Hepatocyte (in vitro differentiated cells): ENCODE data around the gene RASSF3.

Experiments used
- CTCF ChIP-seq: fragments of 200-600 bp; sonication (generic); IDR thresholded peaks from 2 replicates; pipeline ENCODE4 v1.5.1; 2016; ENCODE audit warnings: antibody characterized with exemption, mild to moderate bottlenecking; ENCODE audit not compliant: poor library complexity
- EZH2 ChIP-seq: fragments of 200-600 bp; sonication (generic); IDR thresholded peaks from 2 replicates; pipeline ENCODE4 v1.6.1; 2016; ENCODE audit warnings: antibody characterized with exemption, mild to moderate bottlenecking, borderline replicate concordance
- EZH2phosphoT487 ChIP-seq: fragments of 200-600 bp; sonication (generic); IDR thresholded peaks from one replicate; pipeline ENCODE4 v1.6.1; 2018; ENCODE audit warnings: antibody characterized with exemption, mild to moderate bottlenecking, low read depth, moderate library complexity; ENCODE audit not compliant: unreplicated experiment, severe bottlenecking

- TF ChIP-seq CTCF (no peak), EZH2phosphoT487 (no peak), EZH2 (no peak)
Measured at GRCh38 chr12:64670019-64670418, 59.7 kb downstream of the RASSF3 start.
